GM21723 (cell line): ENCODE results near the gene CYB5D1.
A peak's percentile ranks its signal among the peaks of the same experiment; 100 is the strongest.

ENCODE experiments used
- ATAC-seq: cut with Tn5 transposase; IDR thresholded peaks from one replicate; pipeline ENCODE4 v1.9.1; 2021; ENCODE audit warnings: mild to moderate bottlenecking, moderate library complexity; ENCODE audit not compliant: unreplicated experiment

Gene CYB5D1

GRCh38 chr17:7833795-7834541, 23.8 kb upstream of the CYB5D1 start, which contains the start of gene KDM6B:
TSS of gene KDM6B (plus strand) at chr17:7834217. CDS start at chr17:7845555, 11,338 bp downstream.
- ATAC-seq: peak; percentile 51

GRCh38 chr17:7834542-7834956, 23.3 kb upstream of the CYB5D1 start:
- no peak for ATAC-seq

GRCh38 chr17:7834957-7835813, 22.6 kb upstream of the CYB5D1 start:
- ATAC-seq: peak; percentile 40

- ATAC-seq: peak; percentile 15
Observed at GRCh38 chr17:7835814-7836595, 21.8 kb upstream of the CYB5D1 start.

GRCh38 chr17:7836596-7837407, 21.0 kb upstream of the CYB5D1 start:
- ATAC-seq: no peak

- no peak for ATAC-seq
Observed at GRCh38 chr17:7837408-7838088, 20.3 kb upstream of the CYB5D1 start.

- ATAC-seq: no peak
Observed at GRCh38 chr17:7838090-7839075, 19.4 kb upstream of the CYB5D1 start.

GRCh38 chr17:7839190-7839875, 18.5 kb upstream of the CYB5D1 start:
- ATAC-seq: no peak

GRCh38 chr17:7839876-7840261, 17.9 kb upstream of the CYB5D1 start:
- ATAC-seq: no peak

- ATAC-seq: no peak
Observed at GRCh38 chr17:7840441-7840840, 17.4 kb upstream of the CYB5D1 start.

GRCh38 chr17:7840875-7841274, 16.9 kb upstream of the CYB5D1 start:
- ATAC-seq: no peak

- no peak for ATAC-seq
Observed at GRCh38 chr17:7841396-7841914, 16.3 kb upstream of the CYB5D1 start.

- ATAC-seq: no peak
Observed at GRCh38 chr17:7841915-7842379, 15.9 kb upstream of the CYB5D1 start.

- ATAC-seq: no peak
Observed at GRCh38 chr17:7842380-7843256, 15.2 kb upstream of the CYB5D1 start.

- no peak for ATAC-seq
Observed at GRCh38 chr17:7843257-7843535, 14.6 kb upstream of the CYB5D1 start.

- peak; percentile 27 for ATAC-seq
Observed at GRCh38 chr17:7843536-7844291, 14.1 kb upstream of the CYB5D1 start.
